A549 (cell line): ENCODE measurements around the gene FBLN7. TPM values are rescaled to one million over a fixed set of nuclear protein-coding genes. Genes with fewer than 3 reads are reported as not detected.
A peak's percentile ranks its signal among the peaks of the same experiment; 100 is the strongest.

Experiments
- ATAC-seq, 2 experiments: fragments of 200-7000 bp in 1 of 2; fragments of >200 bp in 1 of 2; cut with Nextera tagmentation in 1 of 2; cut with Tn5 transposase in 1 of 2; 3 replicates each; pipeline versions ENCODE4 v1.8.0 to v1.9.1; 2018 to 2020; ENCODE audit warnings: mild to moderate bottlenecking in 1 of 2, moderate library complexity in 1 of 2
- CTCF ChIA-PET: fragments of 300-600 bp; sonication (Branson Sonifier 250); formaldehyde crosslinking; extraction: SDS; loops from one replicate; lab custom pipeline; 2021; ENCODE audit warnings: antibody characterized with exemption, inconsistent platforms; lab: Yijun Ruan, JAX
- POLR2A ChIA-PET: fragments of 350-600 bp; formaldehyde crosslinking; extraction: SDS; loops from one replicate; lab custom pipeline; 2021; ENCODE audit warnings: antibody characterized with exemption, inconsistent platforms; lab: Yijun Ruan, JAX
- DNase-seq, 2 experiments: peaks; one replicate each; pipeline versions ENCODE4 v3.0.0 to v3.0.0-alpha.2; 2011 to 2016; ENCODE audit warnings: low read depth in 1 of 2, low spot score in 1 of 2
- FAIRE-seq: peaks from 2 replicates; lab custom pipeline; 2011; peaks lifted over from hg19 to GRCh38; lab: Jason Lieb, UNC
- H3K27ac ChIP-seq, 2 experiments: fragments of >200 bp; sonication (Bioruptor Twin); formaldehyde crosslinking; 3 replicates each; pipeline ENCODE4 v1.5.1; 2016 to 2017
- H3K4me1 ChIP-seq: fragments of >200 bp; sonication (Bioruptor Twin); formaldehyde crosslinking; 3 replicates; pipeline ENCODE4 v1.6.1; 2016
- H3K4me2 ChIP-seq: fragments of >200 bp; sonication (Bioruptor Twin); formaldehyde crosslinking; 3 replicates; pipeline ENCODE4 v1.6.1; 2016
- H3K4me3 ChIP-seq: fragments of >200 bp; sonication (Bioruptor Twin); formaldehyde crosslinking; 3 replicates; pipeline ENCODE4 v1.5.1; 2016
- H3K9me3 ChIP-seq: fragments of >200 bp; sonication (Bioruptor Twin); formaldehyde crosslinking; 3 replicates; pipeline ENCODE4 v1.6.1; 2016
- ATOH8 ChIP-seq: fragments of 250-450 bp; sonication (Bioruptor Pico); IDR thresholded peaks from 2 replicates; pipeline ENCODE4 v1.5.0; 2020; ENCODE audit warnings: low read depth, mild to moderate bottlenecking, moderate library complexity
- BCL3 ChIP-seq: fragments of >200 bp; sonication (Bioruptor Twin); formaldehyde crosslinking; IDR thresholded peaks from 3 replicates; pipeline ENCODE4 v1.6.1; 2016
- CEBPB ChIP-seq, 2 experiments: fragments of >200 bp in 1 of 2; sonication (Bioruptor Twin) in 1 of 2; formaldehyde crosslinking in 1 of 2; IDR thresholded peaks; 2 replicates each; pipeline ENCODE4 v1.6.1; 2012 to 2016
- E2F6 ChIP-seq: IDR thresholded peaks from 2 replicates; pipeline ENCODE4 v1.6.1; 2012; ENCODE audit warnings: low read depth, borderline replicate concordance
- FOSL2 ChIP-seq, 2 experiments: fragments of 450-650 bp in 1 of 2; fragments of >200 bp in 1 of 2; sonication (Bioruptor Twin) in 1 of 2; formaldehyde crosslinking; IDR thresholded peaks; 2 replicates each; pipeline versions ENCODE4 v1.5.0 to v1.6.1; 2016 to 2020; ENCODE audit warnings: mild to moderate bottlenecking in 1 of 2, moderate library complexity in 1 of 2
- FOXS1 ChIP-seq: fragments of 250-450 bp; sonication (Bioruptor Pico); IDR thresholded peaks from 2 replicates; pipeline ENCODE4 v1.5.0; 2020; ENCODE audit warnings: mild to moderate bottlenecking, moderate library complexity
- HOXB13 ChIP-seq: fragments of 250-450 bp; sonication (Bioruptor Pico); IDR thresholded peaks from 2 replicates; pipeline ENCODE4 v1.5.0; 2020; ENCODE audit warnings: low read depth, mild to moderate bottlenecking, moderate library complexity
- JUN ChIP-seq, 2 experiments: fragments of >200 bp; sonication (Bioruptor Twin); formaldehyde crosslinking; IDR thresholded peaks; 2 replicates in 1 of 2; 3 replicates in 1 of 2; pipeline ENCODE4 v1.6.1; 2016 to 2017
- KDM1A ChIP-seq: fragments of 200-600 bp; sonication (generic); IDR thresholded peaks from 2 replicates; pipeline ENCODE4 v1.6.1; 2016; ENCODE audit warnings: low read depth, mild to moderate bottlenecking
- MYC ChIP-seq: IDR thresholded peaks from 2 replicates; pipeline ENCODE4 v1.6.1; 2012; ENCODE audit warnings: mild to moderate bottlenecking, inconsistent platforms, low read length, improper control_type of control experiment, borderline replicate concordance
- NFE2L2 ChIP-seq: fragments of 150-350 bp; conservative IDR thresholded peaks from 2 replicates; pipeline ENCODE4 v1.6.1; 2014; ENCODE audit warnings: low read length
- PHF8 ChIP-seq: fragments of 200-600 bp; sonication (generic); IDR thresholded peaks from 2 replicates; pipeline ENCODE4 v1.6.1; 2016; ENCODE audit warnings: low read depth, mild to moderate bottlenecking, antibody characterized with exemption, moderate library complexity, borderline replicate concordance
- RAD21 ChIP-seq, 2 experiments: fragments of >200 bp in 1 of 2; sonication (Bioruptor Twin) in 1 of 2; formaldehyde crosslinking in 1 of 2; IDR thresholded peaks in 1 of 2; conservative IDR thresholded peaks in 1 of 2; 2 replicates in 1 of 2; 3 replicates in 1 of 2; pipeline ENCODE4 v1.6.1; 2012 to 2018; ENCODE audit warnings: inconsistent platforms in 1 of 2
- RFX5 ChIP-seq: fragments of 450-650 bp; IDR thresholded peaks from 2 replicates; pipeline ENCODE4 v1.7.1; 2014; ENCODE audit warnings: antibody characterized with exemption, mild to moderate bottlenecking, moderate library complexity
- RNF2 ChIP-seq: fragments of 200-600 bp; sonication (generic); IDR thresholded peaks from 2 replicates; pipeline ENCODE4 v1.6.1; 2016; ENCODE audit warnings: low read depth, mild to moderate bottlenecking, antibody characterized with exemption, moderate library complexity, borderline replicate concordance
- TFCP2L1 ChIP-seq: fragments of 250-450 bp; sonication (Bioruptor Pico); IDR thresholded peaks from 2 replicates; pipeline ENCODE4 v1.5.0; 2021; ENCODE audit warnings: mild to moderate bottlenecking
- ZC3H11A ChIP-seq: fragments of 450-650 bp; IDR thresholded peaks from 2 replicates; pipeline ENCODE4 v1.6.1; 2014; ENCODE audit warnings: antibody characterized with exemption, mild to moderate bottlenecking
- ZNF302 ChIP-seq: fragments of 250-450 bp; sonication (Bioruptor Pico); IDR thresholded peaks from 2 replicates; pipeline ENCODE4 v1.9.0; 2021; ENCODE audit warnings: inconsistent platforms, mild to moderate bottlenecking, moderate library complexity
- WGBS: methylation state at CpG from one replicate; pipeline ENCODE4 v1.1.6; 2017; ENCODE audit errors: missing lambda C conversion rate; 5-methylcytosine and 5-hydroxymethylcytosine counted together
- polyA plus RNA-seq, 4 experiments: library from polyadenylated mRNA; depleted of rRNA in 3 of 4; stranded (reverse); fragments of >200 nt; fragmentation: RNase III in 1 of 4; extraction: RNeasy Plus Mini Kit Qiagen cat#74134 plus additional on column Dnase treatment in 1 of 4; gene quantifications; 2 replicates in 3 of 4; 3 replicates in 1 of 4; pipeline ENCODE4 v1.2.3, GENCODE V29; 2011 to 2017

Gene FBLN7
- polyA plus RNA-seq, 2 of the 4 experiments (the other 2 are of a cell fraction) = 0.47 to 0.63 TPM

- TF ChIP-seq JUN (IDR thresholded peaks at IDR 0.05) = no peak
- no peak for TF ChIP-seq ZNF302 (CRISPR knock-in tag)
- TF ChIP-seq RAD21 (conservative IDR thresholded peaks at IDR 0.05 in 1 of 2, IDR thresholded peaks at IDR 0.05 in 1 of 2) = no peak
- TF ChIP-seq MYC = no peak
- no peak for TF ChIP-seq CEBPB (IDR thresholded peaks at IDR 0.05)
- TF ChIP-seq ATOH8 = no peak
- no peak for TF ChIP-seq PHF8
Observed at GRCh38 chr2:112194028-112194427, 55.8 kb downstream of the FBLN7 start.

GRCh38 chr2:112194482-112194881 is 56.3 kb downstream of the FBLN7 start:
- no peak for TF ChIP-seq FOXS1
- no peak for TF ChIP-seq TFCP2L1
- no peak for TF ChIP-seq ZC3H11A
- no peak for TF ChIP-seq KDM1A
- TF ChIP-seq NFE2L2 = no peak
- TF ChIP-seq RFX5 = no peak
- no peak for TF ChIP-seq RNF2
- no peak for TF ChIP-seq FOSL2 (IDR thresholded peaks at IDR 0.05)
- no peak for TF ChIP-seq FOSL2 (CRISPR knock-in tag; IDR thresholded peaks at IDR 0.05)
- TF ChIP-seq, all 56 proteins: peak for 0
- 45% methylated on average over 4 of the region's 4 CpGs for WGBS
- ATAC-seq = no peak
- ChIA-PET POLR2A (no interaction called here), CTCF (interaction anchor here (0.6 to 1.8 kb wide), 4 partner anchors 9 to 1179 kb away, joined by 3 to 5 read pairs (median 4); no protein-coding TSS in a partner anchor)
- H3K4me3 ChIP-seq = no peak overlapping the region
- DNase-seq = no peak
- no peak for FAIRE-seq
- H3K4me1 ChIP-seq = no peaks in the 10 kb centered on the region
- H3K4me2 ChIP-seq = no peak overlapping the region
- H3K9me3 ChIP-seq = 0 out of 3 replicates have a peak, but pooled peaks cover 2% of the 10 kb centered on the region
- H3K27ac ChIP-seq = no peak overlapping the region

More at GRCh38 chr2:112194028-112194427, 55.8 kb downstream of the FBLN7 start:
- FAIRE-seq = no peak
- Histone ChIP-seq H3K4me1 (no peaks in the 10 kb centered on the region), H3K4me2 (no peak overlapping the region), H3K4me3 (no peak overlapping the region), H3K27ac (no peak overlapping the region), H3K9me3 (no peaks in the 10 kb centered on the region)
- DNase-seq = no peak
- no peak for ATAC-seq
- CTCF ChIA-PET = interaction anchor here (1.8 kb wide), 1 partner anchor 9 kb away, joined by 5 read pairs; no protein-coding TSS in a partner anchor
- POLR2A ChIA-PET = no interaction called here
- 56% methylated on average over 2 of the region's 2 CpGs for WGBS

GRCh38 chr2:112195167-112195766 is 57.1 kb downstream of the FBLN7 start:
- ATAC-seq = no peak
- H3K27ac ChIP-seq = no peak overlapping the region
- 0 out of 3 replicates have a peak, but pooled peaks cover 2% of the 10 kb centered on the region for H3K9me3 ChIP-seq
- FAIRE-seq = no peak
- DNase-seq = no peak
- H3K4me1 ChIP-seq = no peaks in the 10 kb centered on the region
- no peak for TF ChIP-seq HOXB13 (CRISPR knock-in tag)
- peak in 1 of 2 experiments; percentile 51; a peak in 1 of 4 replicates for TF ChIP-seq CEBPB (IDR thresholded peaks at IDR 0.05)
- no peak for TF ChIP-seq E2F6
- no peak overlapping the region for H3K4me3 ChIP-seq
- ChIA-PET CTCF (interaction anchor here (1.1 to 1.2 kb wide), 2 partner anchors 34 to 64 kb away, joined by 3 to 4 read pairs; no protein-coding TSS in a partner anchor), POLR2A (no interaction called here)
- WGBS = 62% methylated on average over 8 of the region's 8 CpGs
- no peak overlapping the region for H3K4me2 ChIP-seq

- FAIRE-seq = no peak
- H3K9me3 ChIP-seq = 0 out of 3 replicates have a peak, but pooled peaks cover 2% of the 10 kb centered on the region
- no peak overlapping the region for H3K4me3 ChIP-seq
- CTCF ChIA-PET = no interaction called here
- TF ChIP-seq BCL3 = no peak
- ATAC-seq = no peak
- POLR2A ChIA-PET = no interaction called here
- no peak overlapping the region for H3K27ac ChIP-seq
- no peaks in the 10 kb centered on the region for H3K4me1 ChIP-seq
- no peak overlapping the region for H3K4me2 ChIP-seq
- no peak for DNase-seq
Observed at GRCh38 chr2:112195950-112196349, 57.8 kb downstream of the FBLN7 start.
